HL-60/S4 treated with retinoic acid at 250 ng/mL for 4 days and 3 days (cell line): Measurements from ENCODE around the gene CCSER1.
"Not testable (repeated sequence)": the region's sequence is repeated elsewhere in the genome, so short reads cannot be mapped to it uniquely, and the experiment has no call there.

ENCODE experiments used
- in situ Hi-C: fragments of 300-500 bp; cut with MboI; formaldehyde crosslinking; loops from 2 replicates; pipeline ENCODE4 v1.7.0; 2022; ENCODE audit warnings: low sequenced_read_pairs

CCSER1 gene

GRCh38 chr4:91228659-91229058 is 1101.5 kb downstream of the CCSER1 start:
- in situ Hi-C loops: no loop called here

DNA sequence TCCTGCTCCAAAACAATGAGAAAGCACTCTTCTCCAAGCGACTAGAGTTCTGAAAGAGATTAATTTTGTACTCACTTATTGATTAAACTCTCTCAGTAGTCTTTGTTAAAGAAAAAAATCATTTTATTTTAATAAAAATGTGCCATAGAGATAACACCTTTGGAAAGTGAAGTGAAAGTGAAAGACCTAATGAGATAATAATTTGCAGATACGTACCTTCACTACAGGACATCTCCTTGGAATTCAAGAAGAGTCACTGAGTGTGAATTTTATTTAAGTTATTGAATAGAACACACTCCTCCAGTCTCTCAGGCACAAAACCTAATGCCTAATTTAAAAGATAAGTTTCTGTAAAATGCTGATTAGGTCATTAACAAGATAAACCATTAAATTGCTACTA is 1106.0 kb downstream of the CCSER1 start:
- in situ Hi-C loops: no loop called here

- in situ Hi-C loops: no loop called here
Observed at GRCh38 chr4:91243132-91243531, 1115.9 kb downstream of the CCSER1 start.

DNA sequence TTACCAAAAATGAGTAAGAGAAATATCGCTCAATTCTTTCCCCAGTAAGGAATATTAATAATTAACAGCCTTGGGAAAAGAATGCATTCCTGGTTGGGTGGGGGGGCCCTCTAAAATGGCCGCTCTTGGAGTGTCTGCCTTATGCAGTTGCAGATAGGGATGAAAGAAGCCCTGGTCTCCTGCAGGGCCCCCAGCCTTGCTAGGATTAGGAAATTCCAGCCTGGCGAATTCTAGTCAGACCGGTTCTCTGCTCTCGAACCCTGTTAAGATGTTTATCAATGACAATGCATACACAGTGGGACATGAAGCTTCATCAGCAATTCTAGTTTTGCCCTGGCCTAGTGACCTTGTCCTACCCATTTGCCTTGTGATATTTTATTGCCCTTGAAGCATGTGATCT is 1128.8 kb downstream of the CCSER1 start:
- in situ Hi-C loops: no loop called here

DNA sequence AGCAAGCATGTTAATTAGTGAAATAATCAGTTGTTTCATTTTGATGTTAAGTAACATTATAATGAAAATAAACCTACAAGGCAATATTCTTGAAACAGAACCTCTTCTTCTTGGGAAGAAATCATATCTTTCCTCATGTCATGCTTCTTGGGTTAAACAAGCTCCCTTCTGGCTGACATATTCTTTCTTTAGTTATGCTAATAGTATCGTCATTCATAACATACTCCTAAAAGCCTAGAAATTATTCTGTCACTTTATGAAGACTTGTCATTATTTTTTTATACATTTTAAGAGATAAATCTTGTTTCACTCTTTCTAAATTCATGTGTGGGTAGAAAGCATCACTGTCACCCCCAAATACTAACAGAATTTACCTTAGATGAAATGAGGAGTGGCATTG is 1129.6 kb downstream of the CCSER1 start:
- in situ Hi-C loops: no loop called here

DNA sequence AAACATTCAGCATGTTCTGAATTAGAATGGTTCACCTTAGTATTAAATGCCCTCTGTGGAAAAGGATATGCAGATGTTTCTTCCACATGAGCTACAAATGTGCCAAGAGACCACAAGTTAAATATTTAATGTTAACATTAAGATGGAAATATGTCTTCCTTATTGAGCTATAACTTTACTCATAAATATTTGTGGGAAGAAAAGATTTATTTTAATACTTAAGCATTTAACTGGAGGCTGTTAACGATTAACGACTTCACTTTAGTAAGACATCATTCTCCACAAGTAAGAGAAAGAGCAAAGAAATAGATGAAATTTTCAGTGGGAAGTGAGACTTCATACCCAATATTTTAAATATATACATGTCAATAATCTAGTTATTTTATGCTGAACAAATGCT is 1130.5 kb downstream of the CCSER1 start:
- in situ Hi-C loops: no loop called here

DNA sequence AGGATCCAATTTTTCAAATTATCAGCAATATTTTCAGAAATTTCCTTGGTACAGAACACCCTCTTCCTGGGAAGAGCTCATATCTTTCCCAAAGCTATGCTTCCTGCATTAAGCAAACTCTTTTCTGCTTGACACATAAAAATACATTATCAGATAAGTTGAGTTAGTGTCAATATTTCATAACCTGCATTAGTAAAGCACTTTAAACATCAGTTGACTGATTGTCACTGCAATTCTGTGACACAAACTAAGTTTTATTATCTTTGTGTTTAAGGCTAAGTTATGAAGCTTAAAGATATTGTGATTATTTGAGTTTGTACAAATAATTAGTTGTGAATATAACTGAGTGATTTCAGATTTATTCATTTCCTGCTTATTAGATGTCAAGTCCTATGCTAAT is 1131.1 kb downstream of the CCSER1 start:
- in situ Hi-C loops: no loop called here

DNA sequence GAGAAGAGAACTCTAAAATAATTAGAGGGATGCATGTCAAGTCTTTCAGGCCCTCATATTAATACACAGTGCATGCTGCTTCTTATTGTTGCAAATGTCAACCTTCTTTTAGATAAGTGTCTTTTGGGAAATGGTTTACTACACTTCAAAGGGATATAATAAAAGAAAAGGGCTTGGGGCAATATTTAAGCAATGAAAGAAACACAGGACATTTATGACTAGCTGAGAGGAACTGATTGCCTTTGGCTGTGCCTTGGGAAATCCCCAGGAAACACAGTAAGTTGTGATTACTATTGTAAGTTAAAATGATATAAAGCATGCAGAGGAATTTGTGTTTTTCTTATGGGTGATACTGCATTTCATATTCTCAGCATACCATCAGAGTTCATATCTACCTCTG is 1140.3 kb downstream of the CCSER1 start:
- in situ Hi-C loops: no loop called here

- in situ Hi-C loops: not testable (repeated sequence)
Observed at GRCh38 chr4:91268481-91268880, 1141.3 kb downstream of the CCSER1 start.

- in situ Hi-C loops: no loop called here
Observed at GRCh38 chr4:91268913-91269312, 1141.7 kb downstream of the CCSER1 start.

GRCh38 chr4:91279899-91280298 is 1152.7 kb downstream of the CCSER1 start:
- in situ Hi-C loops: no loop called here

DNA sequence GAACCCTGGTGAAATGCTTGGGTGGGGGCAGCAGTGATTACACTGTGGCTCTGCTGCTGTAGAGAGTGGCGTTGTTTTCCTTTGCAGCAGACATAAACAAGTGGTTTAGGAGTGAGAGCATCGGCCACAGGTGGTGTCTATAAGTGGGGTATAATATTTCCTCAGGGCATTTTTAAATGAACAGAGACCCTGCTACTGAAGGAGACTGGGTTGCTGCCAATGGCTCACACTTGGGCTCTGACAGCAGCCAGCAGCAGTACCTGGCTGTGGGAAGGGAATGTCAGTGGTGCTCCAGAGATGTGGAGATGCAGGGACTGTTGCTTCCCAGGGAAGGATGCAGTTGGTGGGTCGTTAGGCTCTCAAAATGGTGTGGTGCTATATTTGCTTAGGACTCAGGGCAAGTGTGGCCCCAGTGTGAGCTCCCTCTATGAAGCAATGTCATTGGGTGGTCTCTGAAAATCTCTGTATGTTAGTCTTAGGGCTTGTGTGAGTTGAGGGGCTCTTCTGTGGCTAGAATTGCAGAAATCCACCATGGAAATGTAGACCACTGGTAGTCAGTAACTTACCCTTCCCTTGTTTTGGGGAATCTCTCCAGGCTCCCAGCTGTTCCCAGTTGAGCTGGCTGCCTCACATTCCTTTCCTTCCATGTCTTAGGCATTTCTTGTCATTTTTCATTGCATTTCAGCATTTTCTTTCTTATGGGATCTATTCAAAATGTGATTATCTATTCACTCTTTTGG is 1153.5 kb downstream of the CCSER1 start:
- in situ Hi-C loops: no loop called here

GRCh38 chr4:91282217-91282616 is 1155.0 kb downstream of the CCSER1 start:
- in situ Hi-C loops: no loop called here

DNA sequence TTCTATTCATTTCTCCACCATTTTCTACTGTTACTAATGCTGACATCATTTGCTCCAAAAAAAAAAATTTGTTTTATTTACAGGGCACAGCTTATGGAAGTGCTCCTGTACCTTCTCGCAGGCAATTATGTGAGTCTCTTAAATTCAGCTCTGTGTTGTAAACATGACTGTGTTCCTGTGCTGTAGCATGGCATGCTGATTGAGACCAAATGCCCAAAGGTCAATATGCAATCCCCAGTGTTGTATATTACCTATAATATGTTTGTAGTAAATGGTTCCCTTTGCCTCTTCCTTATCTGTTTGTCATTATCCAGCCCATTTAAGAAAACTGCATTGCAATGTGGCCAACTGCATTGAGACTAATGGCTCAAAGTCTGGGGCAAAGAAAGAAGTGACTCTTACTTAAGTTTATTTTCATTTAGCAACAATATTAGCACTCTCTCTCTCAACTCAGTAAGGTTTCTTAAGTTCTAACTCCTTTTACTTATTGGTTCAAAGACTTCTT is 1156.6 kb downstream of the CCSER1 start:
- in situ Hi-C loops: no loop called here

DNA sequence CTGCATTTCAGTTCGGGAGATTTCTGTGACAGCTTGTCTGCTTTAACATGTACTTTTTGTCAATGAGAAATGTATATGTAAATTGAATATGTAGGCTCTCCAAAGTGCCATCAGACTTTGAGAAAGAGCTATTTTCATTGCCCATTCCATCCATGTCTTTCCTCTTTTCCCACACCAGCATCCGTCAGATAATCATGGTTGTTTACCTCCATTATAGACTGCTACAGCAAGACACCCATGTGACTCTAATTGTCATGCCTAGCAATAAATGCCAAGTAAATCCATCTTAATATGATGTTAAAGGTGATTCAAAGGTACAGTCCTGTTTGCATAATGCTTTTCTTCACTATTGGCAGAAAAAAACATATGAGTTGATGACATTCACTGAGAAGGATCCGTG is 1157.3 kb downstream of the CCSER1 start:
- in situ Hi-C loops: no loop called here

GRCh38 chr4:91285487-91285886 is 1158.3 kb downstream of the CCSER1 start:
- in situ Hi-C loops: no loop called here

GRCh38 chr4:91288702-91289311 is 1161.6 kb downstream of the CCSER1 start:
- in situ Hi-C loops: no loop called here

DNA sequence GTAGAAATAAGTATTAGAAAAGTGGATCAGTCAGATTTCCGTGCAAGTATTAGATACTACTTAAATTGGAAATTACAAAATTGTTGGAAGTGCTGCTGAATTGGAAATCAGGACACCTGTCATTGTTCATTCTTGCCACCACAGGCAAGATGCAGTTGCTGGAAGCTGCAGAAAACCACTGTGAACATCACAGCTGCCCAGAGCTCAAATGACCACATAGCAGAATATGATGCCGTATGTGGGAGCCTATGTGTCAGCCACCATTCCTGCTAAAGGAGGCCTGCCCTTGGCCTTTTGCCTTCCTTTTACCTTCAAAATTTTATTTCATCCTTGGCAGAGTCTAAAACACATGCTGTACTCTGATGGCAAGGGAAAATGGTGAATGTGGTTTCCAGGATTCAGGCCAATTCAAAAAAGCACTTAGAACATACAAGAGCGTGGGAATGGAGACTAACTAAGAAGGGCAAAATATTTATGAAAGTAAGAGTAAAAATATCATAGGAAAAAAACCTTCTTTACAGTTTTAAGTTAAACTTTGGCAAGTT is 1171.0 kb downstream of the CCSER1 start:
- in situ Hi-C loops: no loop called here

- in situ Hi-C loops: no loop called here
Observed at GRCh38 chr4:91298824-91299223, 1171.6 kb downstream of the CCSER1 start.

- in situ Hi-C loops: no loop called here
Observed at GRCh38 chr4:91302120-91302519, 1174.9 kb downstream of the CCSER1 start.

DNA sequence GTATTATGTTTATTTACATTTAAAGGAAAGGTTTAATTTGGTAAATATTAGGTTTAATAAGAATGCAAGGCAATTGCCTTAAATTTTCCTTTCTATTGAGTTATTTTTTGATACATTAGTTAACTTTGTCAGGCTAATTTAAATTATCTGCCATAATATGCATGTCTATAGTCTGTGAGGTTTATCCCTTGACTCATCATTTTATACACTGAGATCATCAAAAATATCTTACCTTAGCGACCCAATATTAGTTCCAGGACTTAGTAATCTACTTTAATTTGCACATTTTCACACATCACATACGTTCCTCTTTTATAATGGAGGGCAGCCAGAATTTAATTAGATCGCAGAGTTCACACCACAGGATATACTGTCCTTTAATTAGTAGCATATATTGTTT is 1177.1 kb downstream of the CCSER1 start:
- in situ Hi-C loops: no loop called here

- in situ Hi-C loops: no loop called here
Observed at GRCh38 chr4:91317434-91317833, 1190.2 kb downstream of the CCSER1 start.
